Measurements from ENCODE around the gene MICALL1. TPM values are rescaled to one million over a fixed set of nuclear protein-coding genes. Genes with fewer than 3 reads are reported as not detected.

Gene MICALL1
- total and polyA plus RNA-seq, 7 donors, result 10.3 to 24.7 (median 16.9) TPM

DNA sequence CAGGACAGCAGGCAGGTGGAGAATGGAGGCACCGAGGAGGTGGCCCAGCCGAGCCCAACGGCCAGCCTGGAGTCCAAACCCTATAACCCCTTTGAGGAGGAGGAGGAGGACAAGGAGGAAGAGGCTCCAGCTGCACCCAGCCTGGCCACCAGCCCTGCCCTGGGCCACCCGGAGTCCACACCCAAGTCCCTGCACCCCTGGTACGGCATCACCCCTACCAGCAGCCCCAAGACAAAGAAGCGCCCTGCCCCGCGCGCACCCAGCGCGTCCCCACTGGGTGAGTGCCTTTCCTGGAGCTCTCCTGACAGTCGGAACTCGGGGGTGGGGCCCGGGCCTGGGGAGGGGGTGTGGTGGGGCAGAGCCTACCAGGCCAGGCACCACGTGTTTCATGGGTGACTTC, 19.7 kb downstream of the MICALL1 start:
- WGBS, 3 donors, result 89 to 92% (median 89%) methylated on average over 15 of the region's 15 CpGs
- ATAC-seq (no peak), DNase-seq (no peak)
- H3K4me3 ChIP-seq, result no peak overlapping the region
- no peaks in the 10 kb centered on the region for H3K4me1 ChIP-seq
- no peaks in the 10 kb centered on the region for H3K9me3 ChIP-seq
- TF ChIP-seq, protein P1, sequence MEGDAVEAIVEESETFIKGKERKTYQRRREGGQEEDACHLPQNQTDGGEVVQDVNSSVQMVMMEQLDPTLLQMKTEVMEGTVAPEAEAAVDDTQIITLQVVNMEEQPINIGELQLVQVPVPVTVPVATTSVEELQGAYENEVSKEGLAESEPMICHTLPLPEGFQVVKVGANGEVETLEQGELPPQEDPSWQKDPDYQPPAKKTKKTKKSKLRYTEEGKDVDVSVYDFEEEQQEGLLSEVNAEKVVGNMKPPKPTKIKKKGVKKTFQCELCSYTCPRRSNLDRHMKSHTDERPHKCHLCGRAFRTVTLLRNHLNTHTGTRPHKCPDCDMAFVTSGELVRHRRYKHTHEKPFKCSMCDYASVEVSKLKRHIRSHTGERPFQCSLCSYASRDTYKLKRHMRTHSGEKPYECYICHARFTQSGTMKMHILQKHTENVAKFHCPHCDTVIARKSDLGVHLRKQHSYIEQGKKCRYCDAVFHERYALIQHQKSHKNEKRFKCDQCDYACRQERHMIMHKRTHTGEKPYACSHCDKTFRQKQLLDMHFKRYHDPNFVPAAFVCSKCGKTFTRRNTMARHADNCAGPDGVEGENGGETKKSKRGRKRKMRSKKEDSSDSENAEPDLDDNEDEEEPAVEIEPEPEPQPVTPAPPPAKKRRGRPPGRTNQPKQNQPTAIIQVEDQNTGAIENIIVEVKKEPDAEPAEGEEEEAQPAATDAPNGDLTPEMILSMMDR (IDR thresholded peaks at IDR 0.05), result no peak
- H3K27ac ChIP-seq, result no peak overlapping the region
- peaks cover 3 to 88% of the 10 kb centered on the region in 2 donors for H3K36me3 ChIP-seq (ENCODE audit: insufficient read depth in 1 of 2, low read depth in 1 of 2)
- intact Hi-C loops (cut with DNase I), result no loop called here
- no peaks in the 10 kb centered on the region for H3K27me3 ChIP-seq (ENCODE audit: insufficient read depth in 3 of 3, low read length in 2 of 3)

DNA sequence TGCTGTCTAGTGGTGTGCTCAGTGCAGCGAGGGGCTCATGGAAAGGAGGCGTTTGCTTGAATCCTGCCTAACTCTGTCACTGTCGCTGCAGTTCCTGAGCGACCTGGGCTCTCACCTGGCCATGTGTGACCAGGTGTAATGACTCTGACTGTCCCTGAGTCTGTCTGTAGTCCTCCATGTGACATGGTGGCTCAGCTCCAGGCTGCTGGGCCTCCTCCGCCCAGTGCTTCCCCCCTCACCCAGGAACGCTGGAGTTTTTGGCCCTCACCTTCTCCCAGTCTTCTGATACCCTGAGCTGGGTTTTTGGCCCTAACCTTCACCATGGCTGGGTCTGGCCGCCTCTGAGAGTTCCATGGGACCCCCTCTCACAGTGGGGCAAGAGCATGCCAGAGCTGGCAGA, 20.3 kb downstream of the MICALL1 start:
- no peak for ATAC-seq
- WGBS, 3 donors, result 89 to 91% (median 90%) methylated on average over 7 of the region's 7 CpGs
- H3K9me3 ChIP-seq, result no peaks in the 10 kb centered on the region
- no peak overlapping the region for H3K27ac ChIP-seq
- intact Hi-C loops (cut with DNase I), result no loop called here
- peaks cover 3 to 82% of the 10 kb centered on the region in 2 donors for H3K36me3 ChIP-seq (ENCODE audit: insufficient read depth in 1 of 2, low read depth in 1 of 2)
- H3K4me3 ChIP-seq, result no peak overlapping the region
- DNase-seq, result no peak
- H3K4me1 ChIP-seq, result no peaks in the 10 kb centered on the region
- no peaks in the 10 kb centered on the region for H3K27me3 ChIP-seq (ENCODE audit: insufficient read depth in 3 of 3, low read length in 2 of 3)
- TF ChIP-seq, protein P1 (IDR thresholded peaks at IDR 0.05), result no peak

DNA sequence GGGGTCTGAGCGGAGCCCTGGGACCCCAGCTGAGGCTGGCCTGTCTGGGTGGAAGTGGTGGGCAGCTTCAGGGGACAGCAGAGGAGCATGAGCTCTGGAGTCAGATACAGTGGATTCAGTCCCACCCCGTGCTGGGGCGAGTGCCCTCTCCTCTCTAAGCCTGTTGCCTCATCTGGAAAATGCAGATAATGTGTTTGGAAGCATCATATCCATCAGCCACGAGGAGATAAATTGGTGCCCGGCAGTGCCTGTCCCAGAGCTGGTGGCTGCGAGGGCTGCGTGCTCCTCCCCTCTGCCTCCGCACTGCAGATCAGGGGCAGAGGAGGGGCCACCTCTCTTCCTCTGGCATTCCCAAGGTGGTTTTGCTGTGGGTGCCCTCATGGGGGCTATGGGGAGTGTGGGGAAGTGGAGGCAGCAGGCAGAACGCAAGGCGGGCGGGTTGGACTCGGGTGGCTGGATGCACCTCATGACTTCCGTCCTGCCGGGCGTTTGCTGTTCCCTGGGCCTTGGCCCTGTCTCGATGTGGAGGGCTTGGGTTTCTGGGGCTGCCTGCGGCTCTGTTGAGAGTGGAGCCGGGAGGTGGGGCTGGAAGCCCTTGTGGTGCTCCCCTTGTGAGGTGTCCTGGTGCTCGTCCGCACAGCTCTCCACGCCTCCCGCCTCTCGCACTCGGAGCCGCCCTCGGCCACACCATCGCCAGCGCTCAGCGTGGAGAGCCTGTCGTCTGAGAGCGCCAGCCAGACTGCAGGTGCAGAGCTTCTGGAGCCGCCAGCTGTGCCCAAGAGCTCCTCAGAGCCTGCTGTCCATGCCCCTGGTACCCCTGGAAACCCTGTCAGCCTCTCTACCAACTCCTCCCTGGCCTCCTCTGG, 20.9 kb downstream of the MICALL1 start:
- Histone ChIP-seq H3K36me3 (ENCODE audit: insufficient read depth in 1 of 2, low read depth in 1 of 2) (peaks cover 7 to 81% of the 10 kb centered on the region in 2 donors), H3K27me3 (ENCODE audit: insufficient read depth in 3 of 3, low read length in 2 of 3) (no peaks in the 10 kb centered on the region), H3K9me3 (no peaks in the 10 kb centered on the region), H3K4me3 (no peak overlapping the region), H3K4me1 (no peaks in the 10 kb centered on the region), H3K27ac (no peak overlapping the region)
- intact Hi-C loops (cut with DNase I), result no loop called here
- ATAC-seq (no peak), DNase-seq (no peak)
- 90 to 95% (median 91%) methylated on average over 29 to 32 of the region's 32 CpGs for WGBS, 3 donors
- TF ChIP-seq, protein P1 (IDR thresholded peaks at IDR 0.05), result no peak

DNA sequence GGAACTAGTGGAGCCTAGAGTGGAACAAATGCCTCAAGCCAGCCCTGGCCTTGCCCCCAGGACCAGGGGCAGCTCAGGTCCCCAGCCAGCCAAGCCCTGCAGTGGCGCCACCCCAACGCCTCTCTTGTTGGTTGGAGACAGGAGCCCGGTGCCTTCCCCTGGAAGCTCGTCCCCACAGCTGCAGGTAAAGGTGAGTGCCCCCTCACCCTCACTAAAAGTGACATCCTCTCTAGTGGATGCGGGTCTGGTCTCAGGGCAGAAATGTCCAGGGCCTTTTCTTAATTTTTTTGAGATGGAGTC, 21.5 kb downstream of the MICALL1 start:
- H3K9me3 ChIP-seq, result no peaks in the 10 kb centered on the region
- no peaks in the 10 kb centered on the region for H3K27me3 ChIP-seq (ENCODE audit: insufficient read depth in 3 of 3, low read length in 2 of 3)
- DNase-seq, result no peak
- H3K4me1 ChIP-seq, result no peaks in the 10 kb centered on the region
- WGBS, 3 donors, result 96 to 98% (median 98%) methylated on average over 5 of the region's 5 CpGs
- no peak overlapping the region for H3K27ac ChIP-seq
- ATAC-seq, result no peak
- H3K4me3 ChIP-seq, result no peak overlapping the region
- TF ChIP-seq, protein P1 (IDR thresholded peaks at IDR 0.05), result no peak
- intact Hi-C loops (cut with DNase I), result no loop called here
- peaks cover 7 to 84% of the 10 kb centered on the region in 2 donors for H3K36me3 ChIP-seq (ENCODE audit: insufficient read depth in 1 of 2, low read depth in 1 of 2)

DNA sequence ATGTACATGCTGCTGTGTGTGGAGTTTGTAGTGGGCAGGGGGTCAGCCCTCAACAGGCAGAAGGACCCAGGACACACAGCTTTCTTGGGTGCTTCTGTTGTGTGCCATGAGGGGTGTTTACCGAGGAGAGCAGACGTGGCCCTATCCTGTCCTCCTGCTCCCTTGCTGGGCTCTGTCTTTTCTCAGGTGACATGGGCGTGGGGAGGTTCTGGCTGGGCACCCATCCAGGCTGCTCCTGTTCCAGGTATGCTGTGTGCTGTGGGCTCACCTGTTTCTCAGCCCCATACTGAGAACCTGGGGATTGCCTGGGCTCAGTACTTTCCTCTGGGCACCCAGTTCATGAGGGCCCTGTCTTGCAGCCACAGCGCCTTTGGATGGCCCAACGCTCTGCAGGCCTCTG, 23.3 kb downstream of the MICALL1 start:
- peaks cover 7 to 67% of the 10 kb centered on the region in 2 donors for H3K36me3 ChIP-seq (ENCODE audit: insufficient read depth in 1 of 2, low read depth in 1 of 2)
- H3K9me3 ChIP-seq, result no peaks in the 10 kb centered on the region
- TF ChIP-seq, protein P1 (IDR thresholded peaks at IDR 0.05), result no peak
- no peaks in the 10 kb centered on the region for H3K27me3 ChIP-seq (ENCODE audit: insufficient read depth in 3 of 3, low read length in 2 of 3)
- 96 to 100% (median 96%) methylated on average over 5 of the region's 5 CpGs for WGBS, 3 donors
- H3K4me1 ChIP-seq, result peaks cover 11% of the 10 kb centered on the region
- H3K4me3 ChIP-seq, result no peak overlapping the region
- H3K27ac ChIP-seq, result no peak overlapping the region
- ATAC-seq, result no peak
- intact Hi-C loops (cut with DNase I), result no loop called here
- DNase-seq, result no peak
